B cell (primary cell): ENCODE results near the gene NEUROD2. TPM values are rescaled to one million over a fixed set of nuclear protein-coding genes. Genes with fewer than 3 reads are reported as not detected.

Experiments
- ATAC-seq: fragments of 200-7000 bp; cut with Tn5 transposase; one replicate; pipeline ENCODE4 v1.10.0; 2021; ENCODE audit warnings: low read depth, mild to moderate bottlenecking, moderate number of reproducible peaks, moderate library complexity
- CTCF ChIA-PET: fragments of 350-600 bp; sonication (Branson Sonifier 250); formaldehyde crosslinking; loops from one replicate; lab custom pipeline; 2021; ENCODE audit warnings: antibody characterized with exemption, inconsistent platforms; lab: Charles Lee
- POLR2A ChIA-PET: fragments of 350-600 bp; sonication (Branson Sonifier 250); formaldehyde crosslinking; loops from one replicate; lab custom pipeline; 2021; ENCODE audit warnings: antibody characterized with exemption; lab: Charles Lee
- DNase-seq: peaks from one replicate; pipeline ENCODE4 v3.0.0; 2013
- H2AFZ ChIP-seq: 2 replicates; pipeline ENCODE4 v1.6.1; 2012; ENCODE audit warnings: mild to moderate bottlenecking, low read depth, low read length; ENCODE audit not compliant: insufficient read depth, poor library complexity, severe bottlenecking
- H3K27ac ChIP-seq, 2 donors: 1 replicate in 1 of 2; 2 replicates in 1 of 2; pipeline ENCODE4 v1.5.1; 2012 to 2013; ENCODE audit warnings: low read length in 2 of 2, mild to moderate bottlenecking in 2 of 2, moderate library complexity in 1 of 2
- H3K27me3 ChIP-seq, 4 experiments: fragments of 200-600 bp in 1 of 4; sonication (generic) in 1 of 4; replicated peaks in 1 of 4; 1 replicate in 2 of 4; 2 replicates in 2 of 4; pipeline versions ENCODE4 v1.6.1 to v1.7.0; 2013 to 2016; ENCODE audit warnings: low read length in 3 of 4, mild to moderate bottlenecking in 2 of 4, mixed read lengths in 1 of 4, moderate library complexity in 1 of 4; ENCODE audit not compliant: insufficient read depth in 4 of 4, control insufficient read depth in 3 of 4; ENCODE audit errors: control extremely low read depth in 1 of 4
- H3K36me3 ChIP-seq, 2 experiments: replicated peaks in 1 of 2; 1 replicate in 1 of 2; 2 replicates in 1 of 2; pipeline versions ENCODE4 v1.6.1 to v1.7.1; 2013; ENCODE audit warnings: low read length in 1 of 2; ENCODE audit not compliant: insufficient read depth in 2 of 2, control insufficient read depth in 1 of 2; ENCODE audit errors: control extremely low read depth in 1 of 2, extremely low read depth in 1 of 2
- H3K4me1 ChIP-seq, 2 donors: fragments of 200-600 bp in 1 of 2; sonication (generic) in 1 of 2; 1 replicate in 1 of 2; 2 replicates in 1 of 2; pipeline versions ENCODE4 v1.5.1 to v1.6.1; 2013 to 2017; ENCODE audit warnings: low read length in 2 of 2; ENCODE audit not compliant: control insufficient read depth in 2 of 2, insufficient read depth in 2 of 2
- H3K4me2 ChIP-seq: replicated peaks from 2 replicates; pipeline ENCODE3; 2012; ENCODE audit warnings: mild to moderate bottlenecking, low read depth, low read length; ENCODE audit not compliant: poor library complexity, severe bottlenecking
- H3K4me3 ChIP-seq, 5 experiments: fragments of 200-600 bp in 1 of 5; sonication (generic) in 1 of 5; 1 replicate in 3 of 5; 2 replicates in 2 of 5; pipeline versions ENCODE4 v1.5.1 to v1.7.0; 2011 to 2016; ENCODE audit warnings: low read length in 4 of 5, mild to moderate bottlenecking in 4 of 5, low read depth in 2 of 5, control low read depth in 1 of 5, moderate library complexity in 1 of 5; ENCODE audit not compliant: insufficient read depth in 1 of 5; ENCODE audit errors: control extremely low read depth in 1 of 5, extremely low read depth in 1 of 5
- H3K79me2 ChIP-seq: fragments of 200-600 bp; sonication (generic); one replicate; pipeline ENCODE4 v1.6.0; 2016; ENCODE audit warnings: low read length; ENCODE audit not compliant: control insufficient read depth, insufficient read depth
- H3K9ac ChIP-seq: fragments of 200-600 bp; sonication (generic); 2 replicates; pipeline ENCODE4 v1.6.1; 2017; ENCODE audit warnings: mild to moderate bottlenecking, low read length, moderate library complexity
- H3K9me3 ChIP-seq, 3 donors: one replicate each; pipeline versions ENCODE4 v1.6.1 to v1.7.1; 2013; ENCODE audit warnings: low read length in 2 of 3; ENCODE audit not compliant: control insufficient read depth in 2 of 3, insufficient read depth in 1 of 3; ENCODE audit errors: control extremely low read depth in 1 of 3
- H4K20me1 ChIP-seq: 2 replicates; pipeline ENCODE4 v1.6.0; 2012; ENCODE audit warnings: mild to moderate bottlenecking, low read length; ENCODE audit not compliant: insufficient read depth, control insufficient read depth, poor library complexity, severe bottlenecking
- H3K27ac Mint-ChIP-seq: one replicate; pipeline ENCODE4 v1.8.0; 2021; ENCODE audit warnings: mixed read lengths
- H3K27me3 Mint-ChIP-seq: one replicate; pipeline ENCODE4 v1.8.0; 2021; ENCODE audit warnings: mixed read lengths
- H3K4me1 Mint-ChIP-seq: one replicate; pipeline ENCODE4 v1.8.0; 2021; ENCODE audit warnings: mixed read lengths
- H3K4me3 Mint-ChIP-seq: one replicate; pipeline ENCODE4 v1.8.0; 2021; ENCODE audit warnings: mixed read lengths
- H3K9me3 Mint-ChIP-seq: one replicate; pipeline ENCODE4 v1.8.0; 2022; ENCODE audit warnings: mixed read lengths; ENCODE audit not compliant: insufficient read depth
- EZH2 ChIP-seq: IDR thresholded peaks from 2 replicates; pipeline ENCODE4 v1.6.1; 2012; ENCODE audit warnings: borderline replicate concordance, low read depth, mild to moderate bottlenecking, moderate library complexity, low read length; ENCODE audit not compliant: insufficient read depth, poor library complexity, severe bottlenecking
- WGBS: methylation state at CpG from one replicate; pipeline ENCODE4 v1.1.5; 2013; ENCODE audit warnings: missing lambda C conversion rate; ENCODE audit not compliant: insufficient coverage; 5-methylcytosine and 5-hydroxymethylcytosine counted together
- intact Hi-C: fragments of 100-400 bp; cut with micrococcal nuclease; formaldehyde crosslinking; loops from one replicate; pipeline ENCODE4 v1.10.0; 2022
- polyA plus RNA-seq: library from polyadenylated mRNA; depleted of rRNA; stranded (reverse); fragments of >200 nt; gene quantifications from 2 replicates; pipeline ENCODE4 v1.2.3, GENCODE V29; 2012
- total RNA-seq, 2 donors: library from RNA; stranded (reverse); fragments of 120-200 nt in 1 of 2; gene quantifications; 1 replicate in 1 of 2; 2 replicates in 1 of 2; pipeline versions ENCODE4 v1.2.3 to v1.2.4, GENCODE V29; 2013 to 2022
- TF ChIP-seq, protein P1 (sequence below): fragments of 200-600 bp; IDR thresholded peaks from one replicate; pipeline ENCODE4 v1.8.0; 2022; ENCODE audit warnings: antibody characterized with exemption, mild to moderate bottlenecking

NEUROD2 gene
- total and polyA plus RNA-seq, 2 donors (not counting 1 experiment from before 2014, with no cell fraction given) = 0.04 TPM; not detected in 1

GRCh38 chr17:39627712-39628516, 20.2 kb upstream of the NEUROD2 start:
- TF ChIP-seq, protein P1, sequence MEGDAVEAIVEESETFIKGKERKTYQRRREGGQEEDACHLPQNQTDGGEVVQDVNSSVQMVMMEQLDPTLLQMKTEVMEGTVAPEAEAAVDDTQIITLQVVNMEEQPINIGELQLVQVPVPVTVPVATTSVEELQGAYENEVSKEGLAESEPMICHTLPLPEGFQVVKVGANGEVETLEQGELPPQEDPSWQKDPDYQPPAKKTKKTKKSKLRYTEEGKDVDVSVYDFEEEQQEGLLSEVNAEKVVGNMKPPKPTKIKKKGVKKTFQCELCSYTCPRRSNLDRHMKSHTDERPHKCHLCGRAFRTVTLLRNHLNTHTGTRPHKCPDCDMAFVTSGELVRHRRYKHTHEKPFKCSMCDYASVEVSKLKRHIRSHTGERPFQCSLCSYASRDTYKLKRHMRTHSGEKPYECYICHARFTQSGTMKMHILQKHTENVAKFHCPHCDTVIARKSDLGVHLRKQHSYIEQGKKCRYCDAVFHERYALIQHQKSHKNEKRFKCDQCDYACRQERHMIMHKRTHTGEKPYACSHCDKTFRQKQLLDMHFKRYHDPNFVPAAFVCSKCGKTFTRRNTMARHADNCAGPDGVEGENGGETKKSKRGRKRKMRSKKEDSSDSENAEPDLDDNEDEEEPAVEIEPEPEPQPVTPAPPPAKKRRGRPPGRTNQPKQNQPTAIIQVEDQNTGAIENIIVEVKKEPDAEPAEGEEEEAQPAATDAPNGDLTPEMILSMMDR = no peak
- no peak for TF ChIP-seq EZH2
- CTCF ChIA-PET = interaction anchor here (0.6 to 1.9 kb wide), 7 partner anchors 11 to 662 kb away, joined by 3 to 12 read pairs (median 4); partner anchors contain the start of gene TCAP
- H3K27me3 Mint-ChIP-seq = peaks cover 30% of the 10 kb centered on the region

More at GRCh38 chr17:39627712-39628516, 20.2 kb upstream of the NEUROD2 start:
- no peaks in the 10 kb centered on the region for H3K9me3 ChIP-seq
- intact Hi-C loops = no loop called here
- no peaks in the 10 kb centered on the region for H3K9me3 Mint-ChIP-seq
- peak overlapping the region; percentile 34 for H3K4me3 Mint-ChIP-seq
- peaks cover 31% of the 10 kb centered on the region for H3K4me1 Mint-ChIP-seq
- 92% methylated on average over 13 of the region's 16 CpGs for WGBS
- H3K4me3 ChIP-seq = no peak overlapping the region
- H2AFZ ChIP-seq = no peak overlapping the region
- peaks cover 24 to 25% of the 10 kb centered on the region in 2 donors for H3K4me1 ChIP-seq
- H3K36me3 ChIP-seq = no peaks in the 10 kb centered on the region
- POLR2A ChIA-PET = interaction anchor here (0.5 to 1.8 kb wide), 3 partner anchors 60 to 128 kb away, joined by 3 to 4 read pairs (median 4); partner anchors contain the start of gene PGAP3
- H3K9ac ChIP-seq = no peak overlapping the region
- H3K27ac Mint-ChIP-seq = no peak overlapping the region
- no peaks in the 10 kb centered on the region for H4K20me1 ChIP-seq
- DNase-seq (no peak), ATAC-seq (no peak)
- peaks cover 0 to 63% (median 17%) of the 10 kb centered on the region in 4 experiments for H3K27me3 ChIP-seq
- peaks cover 7% of the 10 kb centered on the region for H3K79me2 ChIP-seq
- peak overlapping the region; percentile 86 for H3K4me2 ChIP-seq
- H3K27ac ChIP-seq = no peak overlapping the region
